Mesenchymal stem cell (in vitro differentiated cells and primary cell): ENCODE results near the gene CPM.

Experiments used
- DNase-seq: peaks from one replicate; pipeline ENCODE4 v3.0.0-alpha.2; 2013
- H2AFZ ChIP-seq: one replicate; pipeline ENCODE4 v1.6.1; 2013; ENCODE audit warnings: low read depth, mild to moderate bottlenecking, control low read depth, inconsistent platforms, low read length, moderate library complexity
- H2AK5ac ChIP-seq: 2 replicates; pipeline ENCODE4 v1.6.1; 2013; ENCODE audit warnings: low read length, moderate library complexity, mild to moderate bottlenecking, inconsistent platforms; ENCODE audit not compliant: severe bottlenecking
- H2BK120ac ChIP-seq: one replicate; pipeline ENCODE4 v1.6.1; 2013; ENCODE audit warnings: low read depth, mild to moderate bottlenecking, inconsistent platforms, low read length, moderate library complexity
- H2BK12ac ChIP-seq, 2 experiments: one replicate each; pipeline ENCODE4 v1.6.1; 2013; ENCODE audit warnings: inconsistent platforms in 2 of 2, low read length in 2 of 2, mild to moderate bottlenecking in 2 of 2, moderate library complexity in 2 of 2, control low read depth in 1 of 2
- H2BK15ac ChIP-seq: one replicate; pipeline ENCODE4 v1.6.1; 2013; ENCODE audit warnings: mild to moderate bottlenecking, low read depth, inconsistent platforms; ENCODE audit not compliant: poor library complexity, severe bottlenecking
- H2BK5ac ChIP-seq: 2 replicates; pipeline ENCODE4 v1.6.1; 2013; ENCODE audit warnings: low read depth, mild to moderate bottlenecking, low read length, control low read depth, inconsistent platforms; ENCODE audit not compliant: poor library complexity, severe bottlenecking
- H3K14ac ChIP-seq, 2 experiments: one replicate each; pipeline ENCODE4 v1.6.1; 2013; ENCODE audit warnings: inconsistent platforms in 2 of 2, low read length in 2 of 2, control low read depth in 1 of 2, mild to moderate bottlenecking in 1 of 2, moderate library complexity in 1 of 2
- H3K18ac ChIP-seq, 2 experiments: one replicate each; pipeline ENCODE4 v1.6.1; 2013; ENCODE audit warnings: inconsistent platforms in 2 of 2, low read length in 2 of 2, control low read depth in 1 of 2, low read depth in 1 of 2, mild to moderate bottlenecking in 1 of 2
- H3K23ac ChIP-seq, 2 experiments: one replicate each; pipeline ENCODE4 v1.6.1; 2013; ENCODE audit warnings: inconsistent platforms in 2 of 2, low read length in 2 of 2, mild to moderate bottlenecking in 2 of 2, moderate library complexity in 2 of 2, control low read depth in 1 of 2
- H3K27ac ChIP-seq: 2 replicates; pipeline ENCODE4 v1.5.1; 2013; ENCODE audit warnings: mild to moderate bottlenecking, moderate library complexity, low read length, control low read depth, inconsistent platforms; ENCODE audit not compliant: poor library complexity, severe bottlenecking
- H3K27me3 ChIP-seq, 2 experiments: 2 replicates each; pipeline versions ENCODE4 v1.6.1 to v1.7.0; 2013; ENCODE audit warnings: low read length in 2 of 2, mild to moderate bottlenecking in 2 of 2, moderate library complexity in 2 of 2, control low read depth in 1 of 2, inconsistent platforms in 1 of 2; ENCODE audit not compliant: control insufficient read depth in 1 of 2, insufficient read depth in 1 of 2
- H3K36me3 ChIP-seq, 2 experiments: 2 replicates each; pipeline versions ENCODE4 v1.6.1 to v1.7.0; 2013; ENCODE audit warnings: low read length in 2 of 2, control low read depth in 1 of 2, inconsistent platforms in 1 of 2, low read depth in 1 of 2, mild to moderate bottlenecking in 1 of 2; ENCODE audit not compliant: insufficient read depth in 2 of 2, control insufficient read depth in 1 of 2
- H3K4ac ChIP-seq, 2 experiments: one replicate each; pipeline ENCODE4 v1.6.1; 2013; ENCODE audit warnings: inconsistent platforms in 2 of 2, low read length in 2 of 2, mild to moderate bottlenecking in 2 of 2, moderate library complexity in 2 of 2, control low read depth in 1 of 2, low read depth in 1 of 2
- H3K4me1 ChIP-seq: 2 replicates; pipeline ENCODE4 v1.6.1; 2013; ENCODE audit warnings: low read depth, low read length, control low read depth; ENCODE audit not compliant: control insufficient read depth, insufficient read depth
- H3K4me2 ChIP-seq: 2 replicates; pipeline ENCODE4 v1.6.1; 2013; ENCODE audit warnings: low read length, mild to moderate bottlenecking, inconsistent platforms; ENCODE audit not compliant: poor library complexity, severe bottlenecking
- H3K4me3 ChIP-seq, 2 experiments: 2 replicates each; pipeline versions ENCODE4 v1.5.1 to v1.7.0; 2013; ENCODE audit warnings: low read length in 2 of 2, mild to moderate bottlenecking in 2 of 2, control low read depth in 1 of 2, low read depth in 1 of 2; ENCODE audit not compliant: insufficient read depth in 1 of 2
- H3K79me1 ChIP-seq: replicated peaks from 2 replicates; pipeline ENCODE4 v1.6.1; 2013; ENCODE audit warnings: mild to moderate bottlenecking, control low read depth, low read length, inconsistent platforms; ENCODE audit not compliant: poor library complexity, severe bottlenecking
- H3K9ac ChIP-seq: 2 replicates; pipeline ENCODE4 v1.7.0; 2013; ENCODE audit warnings: mild to moderate bottlenecking, low read length, moderate library complexity
- H3K9me3 ChIP-seq: 2 replicates; pipeline ENCODE4 v1.7.0; 2013; ENCODE audit warnings: mild to moderate bottlenecking, low read length; ENCODE audit not compliant: control insufficient read depth
- H4K8ac ChIP-seq: one replicate; pipeline ENCODE4 v1.6.1; 2013; ENCODE audit warnings: inconsistent platforms, mild to moderate bottlenecking, low read length, moderate library complexity
- H4K91ac ChIP-seq: one replicate; pipeline ENCODE4 v1.6.1; 2013; ENCODE audit warnings: mild to moderate bottlenecking, low read length, inconsistent platforms
- WGBS: methylation state at CpG from one replicate; pipeline ENCODE4 v1.1.7; 2013; ENCODE audit warnings: mixed read lengths; 5-methylcytosine and 5-hydroxymethylcytosine counted together

CPM gene

GRCh38 chr12:68924546-68924945 lies 8.4 kb downstream of the CPM start:
- no peak for DNase-seq
- Histone ChIP-seq H3K36me3 (no peaks in the 10 kb centered on the region), H3K14ac (no peak overlapping the region), H2BK5ac (no peak overlapping the region), H2BK12ac (no peak overlapping the region), H3K27me3 (no peaks in the 10 kb centered on the region), H3K9me3 (peaks cover 4% of the 10 kb centered on the region), H2AFZ (no peak overlapping the region), H4K91ac (no peak overlapping the region), H3K9ac (no peak overlapping the region), H3K4ac (no peak overlapping the region), H3K18ac (no peak overlapping the region), H2BK120ac (no peak overlapping the region), H3K4me3 (no peak overlapping the region), H3K4me1 (no peaks in the 10 kb centered on the region), H3K79me1 (no peaks in the 10 kb centered on the region), H4K8ac (no peak overlapping the region), H3K4me2 (no peak overlapping the region), H3K27ac (no peak overlapping the region), H3K23ac (no peak overlapping the region), H2AK5ac (no peak overlapping the region), H2BK15ac (no peak overlapping the region)
- WGBS = 94% methylated on average over 3 of the region's 4 CpGs

GRCh38 chr12:68919581-68920239 lies 13.3 kb downstream of the CPM start:
- Histone ChIP-seq H3K36me3 (no peaks in the 10 kb centered on the region), H3K27me3 (no peaks in the 10 kb centered on the region), H2AK5ac (no peak overlapping the region), H2AFZ (no peak overlapping the region), H4K91ac (no peak overlapping the region), H3K27ac (no peak overlapping the region), H2BK5ac (no peak overlapping the region), H3K18ac (no peak overlapping the region), H3K9me3 (no peaks in the 10 kb centered on the region), H3K4me2 (no peak overlapping the region), H4K8ac (no peak overlapping the region), H3K23ac (no peak overlapping the region), H2BK120ac (no peak overlapping the region), H3K4me1 (peaks cover 3% of the 10 kb centered on the region), H3K4me3 (no peak overlapping the region), H3K9ac (no peak overlapping the region), H3K14ac (no peak overlapping the region), H2BK12ac (no peak overlapping the region), H2BK15ac (no peak overlapping the region), H3K4ac (no peak overlapping the region), H3K79me1 (no peaks in the 10 kb centered on the region)
- 84% methylated on average over 8 of the region's 9 CpGs for WGBS
- no peak for DNase-seq

GRCh38 chr12:68918960-68919359 lies 14.0 kb downstream of the CPM start:
- H3K4ac ChIP-seq = no peak overlapping the region

GRCh38 chr12:68915055-68915454 lies 17.9 kb downstream of the CPM start:
- Histone ChIP-seq H3K9ac (peak overlapping the region; percentile 34), H3K4me2 (no peak overlapping the region), H3K18ac (no peak overlapping the region), H3K4me1 (peaks cover 3% of the 10 kb centered on the region), H3K27me3 (no peaks in the 10 kb centered on the region), H3K9me3 (no peaks in the 10 kb centered on the region), H2BK120ac (no peak overlapping the region), H2BK12ac (no peak overlapping the region), H2BK5ac (no peak overlapping the region), H3K23ac (no peak overlapping the region), H3K36me3 (no peaks in the 10 kb centered on the region), H3K79me1 (no peaks in the 10 kb centered on the region), H2BK15ac (no peak overlapping the region), H3K14ac (no peak overlapping the region), H4K8ac (no peak overlapping the region), H3K4me3 (no peak overlapping the region), H2AK5ac (no peak overlapping the region), H3K4ac (no peak overlapping the region), H2AFZ (no peak overlapping the region), H3K27ac (no peak overlapping the region), H4K91ac (no peak overlapping the region)
- peak; percentile 38 for DNase-seq
- 71% methylated on average over 2 of the region's 3 CpGs for WGBS

More at GRCh38 chr12:68918960-68919359, 14.0 kb downstream of the CPM start:
- H3K4me1 ChIP-seq = peaks cover 3% of the 10 kb centered on the region
- no peak overlapping the region for H3K9ac ChIP-seq
- no peaks in the 10 kb centered on the region for H3K9me3 ChIP-seq
- H3K36me3 ChIP-seq = no peaks in the 10 kb centered on the region
- no peak overlapping the region for H2BK120ac ChIP-seq
- no peak overlapping the region for H3K27ac ChIP-seq
- H3K14ac ChIP-seq = no peak overlapping the region
- no peak overlapping the region for H2BK5ac ChIP-seq
- H2BK12ac ChIP-seq = no peak overlapping the region
- H2AK5ac ChIP-seq = no peak overlapping the region
- H2BK15ac ChIP-seq = no peak overlapping the region
- no peak overlapping the region for H2AFZ ChIP-seq
- H3K18ac ChIP-seq = no peak overlapping the region
- WGBS = 56% methylated on average over 1 of the region's 1 CpG
- H4K91ac ChIP-seq = no peak overlapping the region
- no peak overlapping the region for H4K8ac ChIP-seq
- no peaks in the 10 kb centered on the region for H3K79me1 ChIP-seq
- DNase-seq = no peak
- H3K4me3 ChIP-seq = no peak overlapping the region
- H3K4me2 ChIP-seq = no peak overlapping the region
- H3K23ac ChIP-seq = no peak overlapping the region
- H3K27me3 ChIP-seq = no peaks in the 10 kb centered on the region
